GM18526 (cell line): ENCODE results near the gene CIAO2A.
A peak's percentile ranks its signal among the peaks of the same experiment; 100 is the strongest.

Source experiments
- POLR2A ChIP-seq: IDR thresholded peaks from 3 replicates; pipeline ENCODE4 v1.6.1; 2011; ENCODE audit not compliant: insufficient read length; ENCODE audit errors: extremely low read depth

The CIAO2A gene

DNA sequence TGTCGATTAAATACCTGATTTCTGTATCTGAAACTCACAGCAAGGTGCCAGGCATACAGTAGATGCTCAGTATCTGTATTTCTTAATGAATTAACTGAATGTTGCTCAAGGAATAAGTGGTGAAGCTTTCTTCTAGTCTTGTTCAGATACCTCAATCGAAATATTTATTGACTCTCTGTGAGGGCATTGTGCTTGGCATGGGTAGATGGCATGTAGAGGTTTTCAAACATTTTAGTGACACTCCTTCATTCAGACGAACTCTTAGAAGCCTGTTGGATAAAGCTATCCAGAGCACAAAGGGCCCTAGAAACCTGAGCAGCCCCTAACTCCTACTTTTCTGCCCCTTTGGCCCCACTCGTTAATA is 1.8 kb upstream of the CIAO2A start:
- no peak for TF ChIP-seq POLR2A

GRCh38 chr15:64092864-64093626 is 593 bp downstream of the CIAO2A start:
- TF ChIP-seq POLR2A: peak; percentile 33

- no peak for TF ChIP-seq POLR2A
Observed at GRCh38 chr15:64092075-64092820, 1.4 kb downstream of the CIAO2A start.

DNA sequence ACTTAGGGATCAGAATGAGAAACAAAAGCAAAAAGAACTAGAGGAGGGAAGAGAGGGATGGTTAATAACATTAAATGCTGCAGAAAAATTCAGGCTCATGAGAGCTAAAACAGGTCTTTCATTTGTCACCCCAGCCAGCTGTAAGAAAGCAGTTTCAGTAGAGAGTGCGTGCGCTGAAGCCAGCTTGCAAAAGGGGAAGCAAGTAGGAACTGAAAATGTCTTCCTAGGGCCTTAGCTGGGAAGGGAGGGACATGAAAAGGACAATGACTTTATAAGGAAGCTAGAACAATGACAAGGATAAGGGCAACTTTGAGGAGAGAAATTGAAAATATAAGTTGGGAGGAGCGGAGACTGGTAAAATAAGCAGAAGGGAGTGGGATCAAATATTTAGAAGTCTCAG is 3.1 kb downstream of the CIAO2A start:
- TF ChIP-seq POLR2A: no peak

- TF ChIP-seq POLR2A: no peak
Observed at GRCh38 chr15:64089543-64090280, 3.9 kb downstream of the CIAO2A start.

GRCh38 chr15:64082757-64083156 is 10.9 kb downstream of the CIAO2A start:
- no peak for TF ChIP-seq POLR2A

DNA sequence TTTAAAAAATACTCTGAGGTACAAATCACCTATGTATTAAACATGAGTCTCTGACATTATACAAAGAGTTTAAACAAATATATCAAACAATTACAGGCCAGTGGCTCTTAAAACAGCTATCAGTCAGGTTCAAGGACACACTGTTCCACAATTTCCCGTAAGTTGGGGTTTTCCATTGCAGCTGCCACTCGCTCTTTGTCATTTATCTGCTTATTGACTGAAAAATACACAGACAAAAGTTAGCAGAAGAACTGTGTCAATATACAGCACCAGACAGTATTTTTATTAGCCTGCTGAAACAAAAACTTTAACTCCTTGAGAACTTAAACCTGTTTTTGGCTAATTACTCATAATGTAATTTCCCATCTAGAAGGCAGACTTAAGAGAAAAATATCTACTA is 20.8 kb downstream of the CIAO2A start:
- no peak for TF ChIP-seq POLR2A

- no peak for TF ChIP-seq POLR2A
Observed at GRCh38 chr15:64071931-64072765, 21.5 kb downstream of the CIAO2A start.

DNA sequence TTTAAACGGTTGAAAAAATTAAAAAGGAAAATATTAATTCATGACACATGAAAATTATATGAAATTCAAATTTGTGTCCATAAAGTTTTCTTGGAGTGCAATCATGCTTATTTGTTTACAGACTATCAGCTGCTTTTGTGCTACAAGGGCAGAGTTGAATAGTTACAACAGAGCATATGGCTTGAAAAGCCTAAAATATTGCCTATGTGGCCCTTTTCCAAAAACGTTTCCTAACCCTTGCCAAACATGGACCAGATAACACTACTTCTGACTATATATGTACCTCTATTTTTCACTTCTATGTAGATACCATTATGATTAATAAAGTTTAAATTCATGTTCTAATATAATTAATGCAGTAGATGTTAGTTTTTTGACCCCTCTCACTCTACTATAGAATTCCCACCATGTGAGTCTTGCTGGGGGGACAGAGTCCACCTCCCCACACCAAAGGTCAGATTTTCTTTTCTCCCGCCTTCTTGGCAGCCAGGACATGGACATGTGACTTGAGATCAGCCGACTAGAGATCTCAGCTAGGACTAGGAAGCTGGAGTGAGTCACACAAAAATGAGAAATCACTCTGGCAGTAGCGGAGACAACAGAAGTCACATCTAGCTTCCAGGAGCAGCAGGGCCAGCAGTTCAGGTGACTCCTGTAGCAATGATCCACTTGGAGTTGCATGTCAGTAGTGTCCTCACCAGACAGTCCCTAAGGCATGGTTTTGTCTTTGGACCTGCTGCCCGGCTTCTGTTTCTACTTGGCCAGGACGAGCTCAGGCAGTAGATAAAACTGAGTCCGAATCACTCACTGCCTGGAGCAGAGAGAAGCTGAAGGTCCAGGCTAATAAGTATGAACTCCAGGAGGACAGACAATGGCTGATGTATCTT is 22.4 kb downstream of the CIAO2A start:
- TF ChIP-seq POLR2A: no peak

- TF ChIP-seq POLR2A: no peak
Observed at GRCh38 chr15:64070106-64070505, 23.5 kb downstream of the CIAO2A start.

- no peak for TF ChIP-seq POLR2A
Observed at GRCh38 chr15:64068133-64068532, 25.5 kb downstream of the CIAO2A start.

- TF ChIP-seq POLR2A: no peak
Observed at GRCh38 chr15:64067564-64068030, 26.0 kb downstream of the CIAO2A start.

GRCh38 chr15:64066451-64066850 is 27.2 kb downstream of the CIAO2A start:
- no peak for TF ChIP-seq POLR2A

- TF ChIP-seq POLR2A: no peak
Observed at GRCh38 chr15:64060716-64061115, 32.9 kb downstream of the CIAO2A start.
